Keratinocyte (primary cell): ENCODE data around the gene POLR1A. TPM values are rescaled to one million over a fixed set of nuclear protein-coding genes. Genes with fewer than 3 reads are reported as not detected.

ENCODE experiments used
- DNase-seq: peaks from one replicate; pipeline ENCODE4 v3.0.0-alpha.2; 2011; ENCODE audit warnings: low read depth, missing footprints, low spot score
- FAIRE-seq: peaks from 2 replicates; lab custom pipeline; 2011; peaks lifted over from hg19 to GRCh38; lab: Jason Lieb, UNC
- H2AFZ ChIP-seq: 2 replicates; pipeline ENCODE4 v1.6.0; 2012; ENCODE audit warnings: low read length, control low read depth, inconsistent platforms; ENCODE audit not compliant: control insufficient read depth
- H3K27ac ChIP-seq: 2 replicates; pipeline ENCODE4 v1.5.1; 2011; ENCODE audit warnings: low read length; ENCODE audit not compliant: control insufficient read depth, insufficient read depth
- H3K27me3 ChIP-seq: 3 replicates; pipeline ENCODE4 v1.6.0; 2011; ENCODE audit warnings: low read length; ENCODE audit not compliant: control insufficient read depth, insufficient read depth; ENCODE audit errors: extremely low read depth
- H3K36me3 ChIP-seq, 2 experiments: 2 replicates in 1 of 2; 3 replicates in 1 of 2; pipeline ENCODE4 v1.5.1; 2011; ENCODE audit warnings: low read length in 2 of 2, mild to moderate bottlenecking in 1 of 2; ENCODE audit not compliant: control insufficient read depth in 2 of 2, insufficient read depth in 2 of 2; ENCODE audit errors: extremely low read depth in 1 of 2
- H3K4me1 ChIP-seq: 3 replicates; pipeline ENCODE4 v1.5.1; 2011; ENCODE audit warnings: low read length; ENCODE audit not compliant: control insufficient read depth, insufficient read depth; ENCODE audit errors: extremely low read depth
- H3K4me2 ChIP-seq: 3 replicates; pipeline ENCODE4 v1.6.0; 2011; ENCODE audit warnings: low read depth, low read length; ENCODE audit not compliant: control insufficient read depth, insufficient read depth; ENCODE audit errors: extremely low read depth
- H3K4me3 ChIP-seq, 3 experiments: fragments of 200-600 bp in 1 of 3; sonication (generic) in 1 of 3; 2 replicates in 2 of 3; 3 replicates in 1 of 3; pipeline ENCODE4 v1.5.1; 2011 to 2016; ENCODE audit warnings: low read length in 3 of 3, mild to moderate bottlenecking in 3 of 3, control low read depth in 2 of 3, inconsistent platforms in 1 of 3, low read depth in 1 of 3, mixed read lengths in 1 of 3, mixed run types in 1 of 3, moderate library complexity in 1 of 3; ENCODE audit not compliant: control insufficient read depth in 2 of 3, insufficient read depth in 2 of 3; ENCODE audit errors: extremely low read depth in 1 of 3
- H3K79me2 ChIP-seq: 2 replicates; pipeline ENCODE4 v1.6.0; 2012; ENCODE audit warnings: low read length; ENCODE audit not compliant: control insufficient read depth, insufficient read depth
- H3K9ac ChIP-seq: 3 replicates; pipeline ENCODE4 v1.6.0; 2011; ENCODE audit warnings: low read length; ENCODE audit not compliant: control insufficient read depth, insufficient read depth; ENCODE audit errors: extremely low read depth
- H3K9me1 ChIP-seq: 3 replicates; pipeline ENCODE4 v1.6.0; 2011; ENCODE audit warnings: low read length; ENCODE audit not compliant: control insufficient read depth, insufficient read depth; ENCODE audit errors: extremely low read depth
- H3K9me3 ChIP-seq: 2 replicates; pipeline ENCODE4 v1.5.1; 2012; ENCODE audit warnings: low read depth, low read length; ENCODE audit not compliant: control insufficient read depth
- H4K20me1 ChIP-seq: 3 replicates; pipeline ENCODE4 v1.6.0; 2011; ENCODE audit warnings: low read length; ENCODE audit not compliant: control insufficient read depth, insufficient read depth; ENCODE audit errors: extremely low read depth
- CTCF ChIP-seq, 3 experiments: IDR thresholded peaks in 1 of 3; conservative IDR thresholded peaks in 1 of 3; optimal IDR thresholded peaks in 1 of 3; 2 replicates in 2 of 3; 3 replicates in 1 of 3; pipeline versions ENCODE3 to v1.5.1; 2011; ENCODE audit warnings: low read length in 3 of 3, mild to moderate bottlenecking in 3 of 3, moderate library complexity in 2 of 3, control low read depth in 1 of 3, inconsistent platforms in 1 of 3; ENCODE audit not compliant: insufficient read depth in 2 of 3; ENCODE audit errors: extremely low read depth in 1 of 3
- EZH2 ChIP-seq: IDR thresholded peaks from one replicate; pipeline ENCODE4 v1.6.1; 2012; ENCODE audit warnings: inconsistent platforms, mild to moderate bottlenecking, low read length, moderate library complexity
- dilution Hi-C: fragments of 300-500 bp; cut with MboI; formaldehyde crosslinking; loops from one replicate; pipeline ENCODE4 v1.7.0; 2020; ENCODE audit warnings: low sequenced_read_pairs; ENCODE audit not compliant: extremely low pct_ligation_motif_present
- polyA plus RNA-seq, 5 experiments: library from polyadenylated mRNA; depleted of rRNA in 3 of 5; stranded (reverse) in 3 of 5; stranded (forward) in 1 of 5; unstranded in 1 of 5; fragments of >200 nt; gene quantifications; 1 replicate in 1 of 5; 2 replicates in 3 of 5; 3 replicates in 1 of 5; pipeline versions ENCODE4 v1.2.1 to v1.2.3, GENCODE V29; 2011 to 2012; ENCODE audit warnings: missing spikeins in 2 of 5, low read depth in 1 of 5, low replicate concordance in 1 of 5

Gene POLR1A
- polyA plus RNA-seq, 1 donor (not counting 4 experiments of a cell fraction or from before 2014, with no cell fraction given): 16.1 TPM

- Histone ChIP-seq H3K9me1 (no peaks in the 10 kb centered on the region), H3K9me3 (no peaks in the 10 kb centered on the region), H3K4me1 (peaks cover 29% of the 10 kb centered on the region), H2AFZ (no peak overlapping the region), H3K79me2 (no peaks in the 10 kb centered on the region), H3K36me3 (peaks cover 39 to 42% of the 10 kb centered on the region in 2 experiments), H3K4me2 (no peak overlapping the region), H3K27ac (no peak overlapping the region), H4K20me1 (no peaks in the 10 kb centered on the region), H3K4me3 (no peak overlapping the region), H3K9ac (no peak overlapping the region), H3K27me3 (no peaks in the 10 kb centered on the region)
- DNase-seq (no peak), FAIRE-seq (no peak)
- TF ChIP-seq CTCF (optimal IDR thresholded peaks at IDR 0.05 in 1 of 3, IDR thresholded peaks at IDR 0.05 in 1 of 3, conservative IDR thresholded peaks at IDR 0.05 in 1 of 3; ENCODE audit: extremely low read depth in 1 of 3, insufficient read depth in 2 of 3, low read length in 3 of 3): no peak
- TF ChIP-seq EZH2: no peak
- dilution Hi-C loops: no loop called here
Observed at GRCh38 chr2:86032861-86033595, 72.7 kb downstream of the POLR1A start.

GRCh38 chr2:86031606-86032005 is 74.1 kb downstream of the POLR1A start:
- Histone ChIP-seq H3K36me3 (peaks cover 36 to 39% of the 10 kb centered on the region in 2 experiments), H4K20me1 (no peaks in the 10 kb centered on the region), H3K4me1 (peaks cover 16% of the 10 kb centered on the region), H3K9me3 (no peaks in the 10 kb centered on the region), H3K27me3 (no peaks in the 10 kb centered on the region), H3K27ac (no peak overlapping the region), H3K9ac (no peak overlapping the region), H3K79me2 (no peaks in the 10 kb centered on the region), H3K4me3 (no peak overlapping the region), H3K4me2 (no peak overlapping the region), H2AFZ (no peak overlapping the region), H3K9me1 (no peaks in the 10 kb centered on the region)
- FAIRE-seq: no peak
- no peak for DNase-seq
- dilution Hi-C loops: no loop called here
- no peak for TF ChIP-seq EZH2

- Histone ChIP-seq H4K20me1 (no peaks in the 10 kb centered on the region), H3K27me3 (no peaks in the 10 kb centered on the region), H3K4me3 (no peak overlapping the region), H3K4me2 (no peak overlapping the region), H3K9me3 (no peaks in the 10 kb centered on the region), H3K4me1 (peaks cover 12% of the 10 kb centered on the region), H3K9me1 (no peaks in the 10 kb centered on the region), H3K36me3 (peaks cover 39% of the 10 kb centered on the region in 2 experiments), H3K9ac (no peak overlapping the region), H2AFZ (no peak overlapping the region), H3K27ac (no peak overlapping the region), H3K79me2 (no peaks in the 10 kb centered on the region)
- dilution Hi-C loops: no loop called here
- TF ChIP-seq CTCF (optimal IDR thresholded peaks at IDR 0.05 in 1 of 3, IDR thresholded peaks at IDR 0.05 in 1 of 3, conservative IDR thresholded peaks at IDR 0.05 in 1 of 3; ENCODE audit: extremely low read depth in 1 of 3, insufficient read depth in 2 of 3, low read length in 3 of 3) (no peak), EZH2 (no peak)
- DNase-seq: no peak
- no peak for FAIRE-seq
Observed at GRCh38 chr2:86031151-86031550, 74.5 kb downstream of the POLR1A start.
